Keratinocyte (primary cell): ENCODE data around the gene CPA3. TPM values are rescaled to one million over a fixed set of nuclear protein-coding genes. Genes with fewer than 3 reads are reported as not detected.

Experiments used
- DNase-seq: peaks from one replicate; pipeline ENCODE4 v3.0.0-alpha.2; 2011; ENCODE audit warnings: low read depth, missing footprints, low spot score
- FAIRE-seq: peaks from 2 replicates; lab custom pipeline; 2011; peaks lifted over from hg19 to GRCh38; lab: Jason Lieb, UNC
- H2AFZ ChIP-seq: 2 replicates; pipeline ENCODE4 v1.6.0; 2012; ENCODE audit warnings: low read length, control low read depth, inconsistent platforms; ENCODE audit not compliant: control insufficient read depth
- H3K27ac ChIP-seq: 2 replicates; pipeline ENCODE4 v1.5.1; 2011; ENCODE audit warnings: low read length; ENCODE audit not compliant: control insufficient read depth, insufficient read depth
- H3K27me3 ChIP-seq: 3 replicates; pipeline ENCODE4 v1.6.0; 2011; ENCODE audit warnings: low read length; ENCODE audit not compliant: control insufficient read depth, insufficient read depth; ENCODE audit errors: extremely low read depth
- H3K36me3 ChIP-seq, 2 experiments: 2 replicates in 1 of 2; 3 replicates in 1 of 2; pipeline ENCODE4 v1.5.1; 2011; ENCODE audit warnings: low read length in 2 of 2, mild to moderate bottlenecking in 1 of 2; ENCODE audit not compliant: control insufficient read depth in 2 of 2, insufficient read depth in 2 of 2; ENCODE audit errors: extremely low read depth in 1 of 2
- H3K4me1 ChIP-seq: 3 replicates; pipeline ENCODE4 v1.5.1; 2011; ENCODE audit warnings: low read length; ENCODE audit not compliant: control insufficient read depth, insufficient read depth; ENCODE audit errors: extremely low read depth
- H3K4me2 ChIP-seq: 3 replicates; pipeline ENCODE4 v1.6.0; 2011; ENCODE audit warnings: low read depth, low read length; ENCODE audit not compliant: control insufficient read depth, insufficient read depth; ENCODE audit errors: extremely low read depth
- H3K4me3 ChIP-seq, 3 experiments: fragments of 200-600 bp in 1 of 3; sonication (generic) in 1 of 3; 2 replicates in 2 of 3; 3 replicates in 1 of 3; pipeline ENCODE4 v1.5.1; 2011 to 2016; ENCODE audit warnings: low read length in 3 of 3, mild to moderate bottlenecking in 3 of 3, control low read depth in 2 of 3, inconsistent platforms in 1 of 3, low read depth in 1 of 3, mixed read lengths in 1 of 3, mixed run types in 1 of 3, moderate library complexity in 1 of 3; ENCODE audit not compliant: control insufficient read depth in 2 of 3, insufficient read depth in 2 of 3; ENCODE audit errors: extremely low read depth in 1 of 3
- H3K79me2 ChIP-seq: 2 replicates; pipeline ENCODE4 v1.6.0; 2012; ENCODE audit warnings: low read length; ENCODE audit not compliant: control insufficient read depth, insufficient read depth
- H3K9ac ChIP-seq: 3 replicates; pipeline ENCODE4 v1.6.0; 2011; ENCODE audit warnings: low read length; ENCODE audit not compliant: control insufficient read depth, insufficient read depth; ENCODE audit errors: extremely low read depth
- H3K9me1 ChIP-seq: 3 replicates; pipeline ENCODE4 v1.6.0; 2011; ENCODE audit warnings: low read length; ENCODE audit not compliant: control insufficient read depth, insufficient read depth; ENCODE audit errors: extremely low read depth
- H3K9me3 ChIP-seq: 2 replicates; pipeline ENCODE4 v1.5.1; 2012; ENCODE audit warnings: low read depth, low read length; ENCODE audit not compliant: control insufficient read depth
- H4K20me1 ChIP-seq: 3 replicates; pipeline ENCODE4 v1.6.0; 2011; ENCODE audit warnings: low read length; ENCODE audit not compliant: control insufficient read depth, insufficient read depth; ENCODE audit errors: extremely low read depth
- EZH2 ChIP-seq: IDR thresholded peaks from one replicate; pipeline ENCODE4 v1.6.1; 2012; ENCODE audit warnings: inconsistent platforms, mild to moderate bottlenecking, low read length, moderate library complexity
- dilution Hi-C: fragments of 300-500 bp; cut with MboI; formaldehyde crosslinking; loops from one replicate; pipeline ENCODE4 v1.7.0; 2020; ENCODE audit warnings: low sequenced_read_pairs; ENCODE audit not compliant: extremely low pct_ligation_motif_present
- polyA plus RNA-seq, 5 experiments: library from polyadenylated mRNA; depleted of rRNA in 3 of 5; stranded (reverse) in 3 of 5; stranded (forward) in 1 of 5; unstranded in 1 of 5; fragments of >200 nt; gene quantifications; 1 replicate in 1 of 5; 2 replicates in 3 of 5; 3 replicates in 1 of 5; pipeline versions ENCODE4 v1.2.1 to v1.2.3, GENCODE V29; 2011 to 2012; ENCODE audit warnings: missing spikeins in 2 of 5, low read depth in 1 of 5, low replicate concordance in 1 of 5
- TF ChIP-seq, protein P1 (sequence below), 3 experiments: IDR thresholded peaks in 1 of 3; conservative IDR thresholded peaks in 1 of 3; optimal IDR thresholded peaks in 1 of 3; 2 replicates in 2 of 3; 3 replicates in 1 of 3; pipeline versions ENCODE3 to v1.5.1; 2011; ENCODE audit warnings: low read length in 3 of 3, mild to moderate bottlenecking in 3 of 3, moderate library complexity in 2 of 3, control low read depth in 1 of 3, inconsistent platforms in 1 of 3; ENCODE audit not compliant: insufficient read depth in 2 of 3; ENCODE audit errors: extremely low read depth in 1 of 3

The CPA3 gene
- polyA plus RNA-seq, 1 donor (not counting 4 experiments of a cell fraction or from before 2014, with no cell fraction given) = not detected

DNA sequence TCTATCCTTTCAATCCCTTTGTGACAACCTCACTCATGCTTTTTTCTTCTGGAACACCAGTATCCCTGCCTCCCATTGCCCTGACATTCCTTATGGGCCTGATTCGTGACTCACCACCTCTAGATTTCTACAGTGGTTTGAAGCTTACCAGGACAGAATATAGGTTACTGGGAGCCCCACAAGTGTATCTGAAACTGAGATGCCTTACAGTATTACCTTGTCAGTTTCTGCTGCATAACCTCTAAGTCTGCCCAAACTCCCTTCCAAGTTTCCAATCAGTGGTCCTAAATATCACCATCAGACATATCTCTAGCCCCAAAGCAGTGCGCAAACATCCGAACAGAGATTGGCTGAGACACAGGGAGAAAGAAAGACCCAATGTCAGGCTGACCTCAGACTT is 31.9 kb upstream of the CPA3 start:
- DNase-seq (no peak), FAIRE-seq (no peak)
- Histone ChIP-seq H3K79me2 (no peaks in the 10 kb centered on the region), H3K27ac (no peak overlapping the region), H3K4me3 (no peak overlapping the region), H3K27me3 (no peaks in the 10 kb centered on the region), H3K4me2 (no peak overlapping the region), H3K9ac (no peak overlapping the region), H3K9me1 (no peaks in the 10 kb centered on the region), H4K20me1 (no peaks in the 10 kb centered on the region), H3K4me1 (no peaks in the 10 kb centered on the region), H3K36me3 (no peaks in the 10 kb centered on the region), H2AFZ (no peak overlapping the region), H3K9me3 (no peaks in the 10 kb centered on the region)
- TF ChIP-seq, protein P1, sequence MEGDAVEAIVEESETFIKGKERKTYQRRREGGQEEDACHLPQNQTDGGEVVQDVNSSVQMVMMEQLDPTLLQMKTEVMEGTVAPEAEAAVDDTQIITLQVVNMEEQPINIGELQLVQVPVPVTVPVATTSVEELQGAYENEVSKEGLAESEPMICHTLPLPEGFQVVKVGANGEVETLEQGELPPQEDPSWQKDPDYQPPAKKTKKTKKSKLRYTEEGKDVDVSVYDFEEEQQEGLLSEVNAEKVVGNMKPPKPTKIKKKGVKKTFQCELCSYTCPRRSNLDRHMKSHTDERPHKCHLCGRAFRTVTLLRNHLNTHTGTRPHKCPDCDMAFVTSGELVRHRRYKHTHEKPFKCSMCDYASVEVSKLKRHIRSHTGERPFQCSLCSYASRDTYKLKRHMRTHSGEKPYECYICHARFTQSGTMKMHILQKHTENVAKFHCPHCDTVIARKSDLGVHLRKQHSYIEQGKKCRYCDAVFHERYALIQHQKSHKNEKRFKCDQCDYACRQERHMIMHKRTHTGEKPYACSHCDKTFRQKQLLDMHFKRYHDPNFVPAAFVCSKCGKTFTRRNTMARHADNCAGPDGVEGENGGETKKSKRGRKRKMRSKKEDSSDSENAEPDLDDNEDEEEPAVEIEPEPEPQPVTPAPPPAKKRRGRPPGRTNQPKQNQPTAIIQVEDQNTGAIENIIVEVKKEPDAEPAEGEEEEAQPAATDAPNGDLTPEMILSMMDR (optimal IDR thresholded peaks at IDR 0.05 in 1 of 3, IDR thresholded peaks at IDR 0.05 in 1 of 3, conservative IDR thresholded peaks at IDR 0.05 in 1 of 3; ENCODE audit: extremely low read depth in 1 of 3, insufficient read depth in 2 of 3, low read length in 3 of 3) = no peak
- no peak for TF ChIP-seq EZH2
- dilution Hi-C loops = no loop called here

DNA sequence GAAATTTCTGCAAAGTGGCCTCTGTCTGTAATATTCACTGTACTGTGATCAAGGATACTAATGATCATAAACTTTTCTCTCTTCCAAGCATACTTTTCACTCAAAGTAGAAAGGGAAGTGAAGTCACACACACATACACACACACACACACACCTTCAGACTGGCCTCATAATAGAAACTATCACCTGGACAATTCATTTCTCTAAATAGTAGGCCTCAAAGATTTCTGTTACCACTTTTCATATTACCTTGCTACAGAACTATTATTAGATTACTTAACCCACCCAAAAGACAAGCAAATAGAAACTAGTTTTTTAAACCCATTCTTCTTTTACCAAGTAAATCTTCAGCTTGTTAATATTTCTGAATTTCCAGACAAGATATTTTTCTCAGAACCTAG is 25.3 kb upstream of the CPA3 start:
- no peak overlapping the region for H3K27ac ChIP-seq
- H3K36me3 ChIP-seq = no peaks in the 10 kb centered on the region
- no peak overlapping the region for H3K4me2 ChIP-seq
- FAIRE-seq (no peak), DNase-seq (no peak)
- no peak for TF ChIP-seq EZH2
- TF ChIP-seq, protein P1 (optimal IDR thresholded peaks at IDR 0.05 in 1 of 3, IDR thresholded peaks at IDR 0.05 in 1 of 3, conservative IDR thresholded peaks at IDR 0.05 in 1 of 3; ENCODE audit: extremely low read depth in 1 of 3, insufficient read depth in 2 of 3, low read length in 3 of 3) = no peak
- no peak overlapping the region for H3K4me3 ChIP-seq
- dilution Hi-C loops = no loop called here
- H3K9ac ChIP-seq = no peak overlapping the region
- H4K20me1 ChIP-seq = no peaks in the 10 kb centered on the region
- no peaks in the 10 kb centered on the region for H3K9me1 ChIP-seq
- no peaks in the 10 kb centered on the region for H3K4me1 ChIP-seq
- H2AFZ ChIP-seq = no peak overlapping the region
- H3K27me3 ChIP-seq = no peaks in the 10 kb centered on the region
- no peaks in the 10 kb centered on the region for H3K79me2 ChIP-seq
- H3K9me3 ChIP-seq = no peaks in the 10 kb centered on the region
